MM.1S (cell line): Measurements from ENCODE around the gene ZNF282.

Source experiments
- CTCF ChIP-seq: fragments of 300-600 bp; sonication (generic); IDR thresholded peaks from 2 replicates; pipeline ENCODE4 v1.5.1; 2016; ENCODE audit warnings: antibody characterized with exemption, low read length, mixed read lengths
- EZH2 ChIP-seq: fragments of 300-600 bp; sonication (generic); optimal IDR thresholded peaks from 2 replicates; pipeline ENCODE3; 2017; ENCODE audit warnings: low read depth, mild to moderate bottlenecking, antibody characterized with exemption, low read length, mixed read lengths
- EZH2phosphoT487 ChIP-seq: fragments of 300-600 bp; sonication (generic); IDR thresholded peaks from 2 replicates; pipeline ENCODE4 v1.6.1; 2018; ENCODE audit warnings: antibody characterized with exemption, low read length

GRCh38 chr7:149166142-149166541 lies 29.2 kb upstream of the ZNF282 start:
- TF ChIP-seq CTCF: no peak
- no peak for TF ChIP-seq EZH2
- no peak for TF ChIP-seq EZH2phosphoT487
